Measurements from ENCODE around the gene MEIOB.

DNA sequence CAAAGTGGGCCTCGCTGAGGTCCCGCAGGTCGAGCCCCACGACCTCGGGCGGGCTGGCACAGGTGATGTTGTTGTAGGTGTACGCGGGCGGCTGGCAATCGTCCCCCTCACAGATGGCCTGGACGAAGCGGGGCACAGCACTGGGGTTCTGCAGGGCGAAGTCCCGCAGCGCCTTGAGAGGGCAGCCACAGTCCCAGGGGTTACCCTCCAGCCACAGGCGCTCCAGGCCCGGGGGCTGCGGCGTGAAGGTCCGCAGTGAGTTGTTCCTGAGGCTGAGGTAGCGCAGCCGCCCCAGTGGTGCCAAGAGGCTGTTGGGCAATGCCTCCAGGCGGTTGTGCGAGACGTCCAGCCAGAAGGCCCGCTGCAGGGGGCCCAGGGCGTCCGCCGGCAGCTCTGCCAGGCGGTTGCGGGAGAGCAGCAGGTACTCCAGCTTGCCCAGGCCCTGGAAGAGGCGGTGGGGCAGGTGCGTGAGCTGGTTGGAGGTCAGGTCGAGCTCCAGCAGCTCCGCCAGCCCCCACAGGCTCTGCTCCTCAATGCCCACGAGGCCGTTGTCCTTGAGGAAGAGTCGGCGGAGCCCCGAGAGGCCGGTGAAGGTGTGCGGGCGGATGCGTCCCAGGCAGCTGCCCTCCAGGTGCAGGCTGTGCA lies 81.2 kb downstream of the MEIOB start:
- no peak for TF ChIP-seq KLF17 (tag by site-specific recombination; IDR thresholded peaks at IDR 0.05)
- TF ChIP-seq CTCF (tag by site-specific recombination; IDR thresholded peaks at IDR 0.05), result no peak
- no peak for TF ChIP-seq ZNF707 (tag by site-specific recombination; IDR thresholded peaks at IDR 0.05)
- TF ChIP-seq ZBTB1 (tag by site-specific recombination; IDR thresholded peaks at IDR 0.05), result no peak
- TF ChIP-seq ZNF664 (tag by site-specific recombination; IDR thresholded peaks at IDR 0.05), result no peak
- no peak for TF ChIP-seq ZNF600 (tag by site-specific recombination; IDR thresholded peaks at IDR 0.05)
- TF ChIP-seq ZFP69B (tag by site-specific recombination; IDR thresholded peaks at IDR 0.05), result no peak
- no peak for TF ChIP-seq TCF7L2 (IDR thresholded peaks at IDR 0.05; ENCODE audit: borderline replicate concordance, low read depth, low read length)
- TF ChIP-seq REST (tag by site-specific recombination; IDR thresholded peaks at IDR 0.05), result no peak
